Measurements from ENCODE around the gene CEP43. TPM values are rescaled to one million over a fixed set of nuclear protein-coding genes. Genes with fewer than 3 reads are reported as not detected.
"Not testable (repeated sequence)": the region's sequence is repeated elsewhere in the genome, so short reads cannot be mapped to it uniquely, and the experiment has no call there.

Gene CEP43
- polyA plus RNA-seq (ENCODE audit: insufficient read length) = 16.1 TPM

DNA sequence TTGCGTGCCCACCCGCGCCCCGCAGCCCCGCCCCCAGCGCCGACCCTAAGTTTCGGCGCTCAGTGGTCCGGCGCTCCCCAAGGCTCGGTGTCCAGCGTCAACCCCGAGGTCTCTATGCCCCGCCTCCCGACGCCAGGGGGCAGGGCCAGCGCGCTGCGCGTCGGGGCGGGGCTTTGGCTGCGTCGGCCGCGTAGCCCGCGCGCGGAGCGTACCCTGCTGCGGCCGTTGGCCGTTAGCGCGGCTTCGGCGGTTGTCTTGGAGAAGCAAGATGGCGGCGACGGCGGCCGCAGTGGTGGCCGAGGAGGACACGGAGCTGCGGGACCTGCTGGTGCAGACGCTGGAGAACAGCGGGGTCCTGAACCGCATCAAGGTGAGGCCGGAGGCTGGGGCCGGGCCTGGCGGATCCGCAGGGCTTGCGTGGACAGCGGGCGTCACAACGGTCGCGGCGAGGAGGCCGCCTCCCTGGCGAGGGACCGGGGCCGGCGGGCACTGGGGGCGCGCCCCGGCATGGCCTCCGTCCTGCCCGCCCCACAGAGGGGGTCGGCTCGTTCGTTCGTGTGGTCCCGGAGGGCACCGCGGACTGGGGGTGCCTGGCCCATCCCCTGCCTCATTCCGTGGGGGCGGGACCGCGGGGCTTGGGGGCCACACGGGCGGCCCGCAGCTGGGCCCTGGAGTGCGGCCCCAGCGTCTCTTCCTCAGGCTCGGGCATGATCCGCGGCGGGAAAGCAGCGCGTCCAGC, at the start of gene CEP43:
Gene CEP43, plus strand, starts transcription at position 253 of the 739 bp plus-strand sequence. Its CDS starts 16 bp downstream, at position 269.
- peak; percentile 81 for DNase-seq (ENCODE audit: low read depth)

GRCh38 chr6:166949528-166950442, 49.4 kb upstream of the CEP43 start:
- DNase-seq (ENCODE audit: low read depth) = no peak

GRCh38 chr6:166950443-166950821, 48.8 kb upstream of the CEP43 start:
- DNase-seq (ENCODE audit: low read depth) = no peak

DNA sequence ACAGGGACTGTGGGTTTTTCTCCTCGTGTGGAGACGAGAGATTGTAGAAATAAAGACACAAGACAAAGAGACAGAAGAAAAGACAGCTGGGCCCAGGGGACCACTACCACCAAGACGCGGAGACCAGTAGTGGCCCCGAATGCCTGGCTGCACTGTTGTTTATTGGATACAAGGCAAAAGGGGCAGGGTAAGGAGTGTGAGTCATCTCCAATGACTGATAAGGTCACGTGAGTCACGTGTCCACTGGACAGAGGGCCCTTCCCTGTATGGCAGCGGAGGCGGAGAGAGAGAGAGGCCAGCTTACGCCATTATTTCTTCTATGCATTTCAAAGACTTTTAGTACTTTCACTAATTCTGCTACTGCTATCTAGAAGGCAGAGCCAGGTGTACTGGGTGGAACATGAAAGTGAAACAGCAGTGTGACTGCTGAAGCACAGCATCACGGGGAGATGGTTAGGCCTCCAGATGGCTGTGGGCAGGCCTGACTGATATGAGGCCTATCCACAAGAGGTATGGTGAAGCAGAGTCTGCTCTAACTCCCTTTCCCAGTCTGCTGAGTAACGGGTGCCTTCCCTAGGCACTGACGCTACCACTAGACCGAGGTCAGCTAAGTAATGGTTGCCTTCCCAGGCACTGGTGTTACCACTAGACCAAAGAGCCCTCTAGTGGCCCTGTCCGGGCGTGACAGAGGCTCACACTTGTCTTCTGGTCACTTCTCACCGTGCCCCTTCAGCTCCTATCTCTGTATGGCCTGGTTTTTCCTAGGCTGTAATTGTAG, 48.1 kb upstream of the CEP43 start:
- not testable (repeated sequence) for DNase-seq (ENCODE audit: low read depth)

- DNase-seq (ENCODE audit: low read depth) = no peak
These were observed 47.5 kb upstream of the CEP43 start for GRCh38 chr6:166951670-166952060.

- no peak for DNase-seq (ENCODE audit: low read depth)
These were observed 47.1 kb upstream of the CEP43 start for GRCh38 chr6:166952121-166952520.

DNA sequence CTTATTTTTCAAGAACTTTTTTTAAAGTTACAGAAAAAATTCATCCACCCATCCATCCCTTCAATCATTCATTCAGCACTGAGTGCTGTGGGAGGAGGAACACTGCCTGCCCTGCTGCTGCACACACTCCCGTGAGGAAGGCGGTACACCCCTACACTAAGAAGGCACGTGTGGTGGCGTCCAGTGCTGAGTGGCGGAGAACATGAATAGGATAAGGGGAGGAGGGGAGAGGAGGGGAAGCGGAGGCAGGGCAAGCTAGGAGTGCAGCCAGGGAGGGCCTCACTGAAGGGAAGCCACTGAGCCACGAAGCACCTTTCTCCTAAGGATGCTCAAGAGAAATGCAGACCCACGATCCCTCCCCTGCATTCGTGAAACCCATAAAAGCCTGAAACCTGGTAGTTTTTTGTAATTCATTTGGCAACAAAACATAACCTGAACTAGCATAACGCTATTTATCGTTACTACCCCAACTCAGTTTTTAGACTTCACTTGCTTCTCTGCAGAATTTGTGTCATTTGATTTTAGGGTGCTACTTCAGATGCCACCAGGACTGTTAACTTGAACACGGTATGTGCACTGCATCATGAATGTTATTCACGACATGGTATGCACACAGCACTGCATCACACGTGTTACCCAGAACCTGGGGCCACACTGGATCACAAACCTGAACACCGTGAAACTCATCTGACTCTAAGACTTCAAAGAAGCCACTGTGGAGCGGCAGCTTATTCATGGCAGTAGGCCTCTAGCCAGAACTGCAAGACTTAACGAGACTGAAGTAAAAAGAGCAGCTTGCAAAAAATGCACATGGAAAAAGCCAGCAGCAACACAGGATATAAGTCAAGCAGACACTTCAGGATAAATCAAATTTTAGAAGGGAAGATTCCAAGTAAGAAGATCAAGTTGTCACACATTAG, 46.4 kb upstream of the CEP43 start:
- no peak for DNase-seq (ENCODE audit: low read depth)

GRCh38 chr6:166954118-166954713, 45.0 kb upstream of the CEP43 start:
- no peak for DNase-seq (ENCODE audit: low read depth)

- DNase-seq (ENCODE audit: low read depth) = no peak
These were observed 43.9 kb upstream of the CEP43 start for GRCh38 chr6:166955121-166955864.

GRCh38 chr6:166955865-166956443, 43.2 kb upstream of the CEP43 start:
- no peak for DNase-seq (ENCODE audit: low read depth)

GRCh38 chr6:166956444-166957086, 42.6 kb upstream of the CEP43 start, which contains the start of gene RNASET2:
RNASET2 (minus strand) TSS chr6:166956550; CDS start chr6:166956182, 368 bp downstream.
- peak; percentile 58 for DNase-seq (ENCODE audit: low read depth)

- DNase-seq (ENCODE audit: low read depth) = no peak
These were observed 42.0 kb upstream of the CEP43 start for GRCh38 chr6:166957087-166957804.

- no peak for DNase-seq (ENCODE audit: low read depth)
These were observed 41.5 kb upstream of the CEP43 start for GRCh38 chr6:166957805-166958076.

GRCh38 chr6:166958926-166959861, 40.0 kb upstream of the CEP43 start:
- DNase-seq (ENCODE audit: low read depth) = no peak

GRCh38 chr6:166959911-166960608, 39.1 kb upstream of the CEP43 start:
- DNase-seq (ENCODE audit: low read depth) = no peak

DNA sequence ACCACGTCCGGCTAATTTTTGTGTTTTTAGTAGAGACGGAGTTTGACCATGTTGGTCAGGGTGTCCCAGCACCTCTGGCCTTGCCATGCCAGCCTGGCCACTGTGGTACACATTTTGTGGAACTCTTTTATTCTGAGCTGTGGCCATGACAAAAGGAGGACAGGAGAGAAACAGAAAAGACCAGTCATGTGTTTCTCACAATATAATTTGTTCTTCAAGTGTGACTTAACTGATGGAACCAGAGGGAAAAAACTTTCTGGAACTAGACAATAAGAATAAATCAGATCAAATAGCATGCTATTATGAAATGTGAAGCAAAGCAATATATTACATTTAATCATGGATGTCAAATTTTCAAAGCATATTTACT, 38.6 kb upstream of the CEP43 start:
- DNase-seq (ENCODE audit: low read depth) = no peak

DNA sequence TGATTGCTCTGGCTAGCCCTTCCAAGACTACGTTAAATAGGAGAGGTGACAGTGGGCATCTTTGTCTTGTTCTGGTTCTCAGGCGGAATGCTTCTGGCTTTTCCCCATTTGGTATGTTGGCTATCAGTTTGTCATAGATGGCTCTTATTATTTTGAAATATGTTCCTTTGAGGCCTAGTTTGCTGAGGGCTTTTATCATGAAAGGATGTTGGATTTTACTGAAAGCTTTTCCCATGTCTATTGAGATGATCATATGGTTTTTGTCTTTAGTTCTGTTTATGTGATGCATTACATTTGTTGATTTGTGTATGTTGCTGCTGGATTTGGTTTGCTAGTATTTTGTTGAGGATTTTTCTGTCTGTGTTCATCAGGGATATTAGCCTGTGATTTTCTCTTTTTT, 32.9 kb upstream of the CEP43 start:
- DNase-seq (ENCODE audit: low read depth) = no peak
